ENCODE measurements around the gene RNASEH2B. TPM values are rescaled to one million over a fixed set of nuclear protein-coding genes. Genes with fewer than 3 reads are reported as not detected.
A peak's percentile ranks its signal among the peaks of the same experiment; 100 is the strongest.

The RNASEH2B gene
- total and polyA plus RNA-seq, 2 experiments from 2014 or later = 22.3 to 30.9 TPM

- no peaks in the 10 kb centered on the region for H3K9me2 ChIP-seq (replicated peaks; ENCODE audit: insufficient read depth)
- no peaks in the 10 kb centered on the region for H4K20me1 ChIP-seq (ENCODE audit: insufficient read depth, poor library complexity, severe bottlenecking)
- H3K79me2 ChIP-seq = no peaks in the 10 kb centered on the region
- H2AFZ ChIP-seq = no peak overlapping the region
- H3K27me3 ChIP-seq = no peaks in the 10 kb centered on the region
- no peaks in the 10 kb centered on the region for H3K36me3 ChIP-seq (replicated peaks; ENCODE audit: insufficient read depth, low read depth)
- no peak overlapping the region for H3K27ac ChIP-seq
- peaks cover 7% of the 10 kb centered on the region for H3K4me1 ChIP-seq (ENCODE audit: insufficient read depth)
- no peak overlapping the region for H3K4me2 ChIP-seq
- WGBS (ENCODE audit: low lambda C conversion rate, missing lambda C conversion rate) = 80% methylated on average over 7 of the region's 7 CpGs
- H3K9me3 ChIP-seq (ENCODE audit: low read depth) = no peaks in the 10 kb centered on the region
- no peak overlapping the region for H3K4me3 ChIP-seq
- no peak for DNase-seq (ENCODE audit: low spot score)
- TF ChIP-seq EZH2phosphoT487 (IDR thresholded peaks at IDR 0.05; ENCODE audit: low read depth, severe bottlenecking, unreplicated experiment) (no peak), CTCF (IDR thresholded peaks at IDR 0.05; ENCODE audit: poor library complexity) (no peak), EZH2 (IDR thresholded peaks at IDR 0.05; ENCODE audit: borderline replicate concordance) (no peak)
These were observed 17.2 kb upstream of the RNASEH2B start for GRCh38 chr13:50892210-50892944.

GRCh38 chr13:50893211-50893852 lies 16.3 kb upstream of the RNASEH2B start:
- Histone ChIP-seq H3K4me1 (ENCODE audit: insufficient read depth) (peaks cover 7% of the 10 kb centered on the region), H3K27me3 (no peaks in the 10 kb centered on the region), H3K4me3 (no peak overlapping the region), H3K9me3 (ENCODE audit: low read depth) (no peaks in the 10 kb centered on the region), H3K36me3 (replicated peaks; ENCODE audit: insufficient read depth, low read depth) (no peaks in the 10 kb centered on the region), H2AFZ (peak overlapping the region; percentile 47), H3K9me2 (replicated peaks; ENCODE audit: insufficient read depth) (no peaks in the 10 kb centered on the region), H3K4me2 (peak overlapping the region; percentile 8), H3K27ac (peak overlapping the region; percentile 29), H4K20me1 (ENCODE audit: insufficient read depth, poor library complexity, severe bottlenecking) (no peaks in the 10 kb centered on the region), H3K79me2 (no peaks in the 10 kb centered on the region)
- TF ChIP-seq EZH2phosphoT487 (IDR thresholded peaks at IDR 0.05; ENCODE audit: low read depth, severe bottlenecking, unreplicated experiment) = no peak
- no peak for TF ChIP-seq EZH2 (IDR thresholded peaks at IDR 0.05; ENCODE audit: borderline replicate concordance)
- TF ChIP-seq CTCF (IDR thresholded peaks at IDR 0.05; ENCODE audit: poor library complexity) = no peak
- WGBS (ENCODE audit: low lambda C conversion rate, missing lambda C conversion rate) = 53% methylated on average over 4 of the region's 4 CpGs
- DNase-seq (ENCODE audit: low spot score) = no peak

- H3K27ac ChIP-seq = no peak overlapping the region
These were observed 15.6 kb upstream of the RNASEH2B start for GRCh38 chr13:50894012-50894411.

More at GRCh38 chr13:50894012-50894411, 15.6 kb upstream of the RNASEH2B start:
- Histone ChIP-seq H3K4me1 (ENCODE audit: insufficient read depth) (peaks cover 7% of the 10 kb centered on the region), H3K9me3 (ENCODE audit: low read depth) (no peaks in the 10 kb centered on the region), H4K20me1 (ENCODE audit: insufficient read depth, poor library complexity, severe bottlenecking) (no peaks in the 10 kb centered on the region), H2AFZ (no peak overlapping the region), H3K9me2 (replicated peaks; ENCODE audit: insufficient read depth) (no peaks in the 10 kb centered on the region), H3K36me3 (replicated peaks; ENCODE audit: insufficient read depth, low read depth) (no peaks in the 10 kb centered on the region), H3K4me2 (no peak overlapping the region), H3K4me3 (no peak overlapping the region), H3K79me2 (no peaks in the 10 kb centered on the region), H3K27me3 (no peaks in the 10 kb centered on the region)
- DNase-seq (ENCODE audit: low spot score) = no peak
- TF ChIP-seq CTCF (IDR thresholded peaks at IDR 0.05; ENCODE audit: poor library complexity) (no peak), EZH2phosphoT487 (IDR thresholded peaks at IDR 0.05; ENCODE audit: low read depth, severe bottlenecking, unreplicated experiment) (no peak), EZH2 (IDR thresholded peaks at IDR 0.05; ENCODE audit: borderline replicate concordance) (no peak)
- 90% methylated on average over 2 of the region's 2 CpGs for WGBS (ENCODE audit: low lambda C conversion rate, missing lambda C conversion rate)
